Peyer's patch (tissue), 4 donors: Measurements from ENCODE around the gene EXOC4. TPM values are rescaled to one million over a fixed set of nuclear protein-coding genes. Genes with fewer than 3 reads are reported as not detected.

ENCODE experiments used
- DNase-seq, 3 donors: peaks; one replicate each; pipeline ENCODE4 v3.0.0-alpha.2; 2017 to 2019
- H3K27ac ChIP-seq, 4 donors: fragments of 200-600 bp; sonication (generic); one replicate each; pipeline ENCODE4 v1.5.1; 2016 to 2019
- H3K27me3 ChIP-seq, 2 donors: fragments of 200-600 bp; sonication (generic); one replicate each; pipeline ENCODE4 v1.5.1; 2019
- H3K36me3 ChIP-seq, 3 donors: fragments of 200-600 bp; sonication (generic); one replicate each; pipeline ENCODE4 v1.5.1; 2016 to 2019
- H3K4me1 ChIP-seq, 4 donors: fragments of 200-600 bp; sonication (generic); one replicate each; pipeline ENCODE4 v1.5.1; 2016 to 2019
- H3K4me3 ChIP-seq, 4 donors: fragments of 200-600 bp; sonication (generic); 1 replicate in 3 of 4; 2 replicates in 1 of 4; pipeline ENCODE4 v1.5.1; 2016 to 2019; ENCODE audit warnings: mild to moderate bottlenecking in 1 of 4
- H3K9me3 ChIP-seq, 4 donors: fragments of 200-600 bp; sonication (generic); one replicate each; pipeline ENCODE4 v1.5.1; 2016 to 2019; ENCODE audit warnings: mild to moderate bottlenecking in 1 of 4
- POLR2A ChIP-seq, 2 donors: fragments of 450-650 bp; IDR thresholded peaks; one replicate each; pipeline ENCODE4 v1.5.1; 2017; ENCODE audit warnings: antibody characterized with exemption in 2 of 2, mild to moderate bottlenecking in 2 of 2, moderate library complexity in 2 of 2
- total RNA-seq, 4 donors: library from RNA; depleted of rRNA; stranded (reverse); fragments of >200 nt; gene quantifications; one replicate each; pipeline ENCODE4 v1.1.0, GENCODE V29; 2016
- TF ChIP-seq, protein P1 (sequence below), 6 experiments: fragments of 450-650 bp in 4 of 6; fragments of 200-600 bp in 2 of 6; sonication (generic) in 1 of 6; IDR thresholded peaks; one replicate each; pipeline ENCODE4 v1.5.1; 2017 to 2019; ENCODE audit warnings: antibody characterized with exemption in 6 of 6, mild to moderate bottlenecking in 3 of 6, moderate library complexity in 1 of 6

EXOC4 gene
- total RNA-seq, 4 donors from 2014 or later, result 128 to 502 (median 141) TPM

DNA sequence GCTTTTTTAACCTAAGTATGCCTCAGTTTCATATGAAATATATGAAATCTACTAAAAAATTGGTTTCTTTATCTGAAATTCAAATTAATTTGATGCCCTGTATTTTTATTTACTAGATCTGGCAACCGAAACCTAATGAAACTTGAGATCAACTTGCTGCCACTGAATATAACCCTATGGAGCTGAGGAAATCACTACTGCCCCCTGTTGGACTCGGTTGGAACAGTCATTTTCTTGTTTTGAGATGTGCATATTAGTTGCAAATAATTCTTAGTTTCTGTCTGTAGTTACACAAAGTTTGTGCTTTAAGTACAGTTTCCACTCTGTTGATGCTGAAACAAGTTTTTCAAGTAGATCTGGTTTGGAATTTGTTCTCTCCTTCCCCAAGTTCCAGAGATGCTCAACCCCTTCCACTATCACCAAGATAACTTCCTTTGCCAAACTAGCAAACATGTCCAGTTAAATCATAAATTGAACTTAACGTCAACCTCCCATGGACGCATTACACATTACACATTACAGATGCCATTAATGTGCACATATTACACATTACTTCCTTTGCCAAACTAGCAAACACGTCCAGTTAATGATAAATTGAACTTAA, 22.2 kb upstream of the EXOC4 start:
- Histone ChIP-seq H3K27me3 (no peaks in the 10 kb centered on the region), H3K4me3 (no peak overlapping the region), H3K36me3 (no peaks in the 10 kb centered on the region), H3K9me3 (no peaks in the 10 kb centered on the region), H3K27ac (no peak overlapping the region), H3K4me1 (no peaks in the 10 kb centered on the region)
- DNase-seq, result peak in 1 of 3 donors; percentile 73
- TF ChIP-seq POLR2A (IDR thresholded peaks at IDR 0.05), result no peak
- TF ChIP-seq, protein P1, sequence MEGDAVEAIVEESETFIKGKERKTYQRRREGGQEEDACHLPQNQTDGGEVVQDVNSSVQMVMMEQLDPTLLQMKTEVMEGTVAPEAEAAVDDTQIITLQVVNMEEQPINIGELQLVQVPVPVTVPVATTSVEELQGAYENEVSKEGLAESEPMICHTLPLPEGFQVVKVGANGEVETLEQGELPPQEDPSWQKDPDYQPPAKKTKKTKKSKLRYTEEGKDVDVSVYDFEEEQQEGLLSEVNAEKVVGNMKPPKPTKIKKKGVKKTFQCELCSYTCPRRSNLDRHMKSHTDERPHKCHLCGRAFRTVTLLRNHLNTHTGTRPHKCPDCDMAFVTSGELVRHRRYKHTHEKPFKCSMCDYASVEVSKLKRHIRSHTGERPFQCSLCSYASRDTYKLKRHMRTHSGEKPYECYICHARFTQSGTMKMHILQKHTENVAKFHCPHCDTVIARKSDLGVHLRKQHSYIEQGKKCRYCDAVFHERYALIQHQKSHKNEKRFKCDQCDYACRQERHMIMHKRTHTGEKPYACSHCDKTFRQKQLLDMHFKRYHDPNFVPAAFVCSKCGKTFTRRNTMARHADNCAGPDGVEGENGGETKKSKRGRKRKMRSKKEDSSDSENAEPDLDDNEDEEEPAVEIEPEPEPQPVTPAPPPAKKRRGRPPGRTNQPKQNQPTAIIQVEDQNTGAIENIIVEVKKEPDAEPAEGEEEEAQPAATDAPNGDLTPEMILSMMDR (IDR thresholded peaks at IDR 0.05), result peak in 5 of 6 experiments; percentile 57 to 73 (median 70)

DNA sequence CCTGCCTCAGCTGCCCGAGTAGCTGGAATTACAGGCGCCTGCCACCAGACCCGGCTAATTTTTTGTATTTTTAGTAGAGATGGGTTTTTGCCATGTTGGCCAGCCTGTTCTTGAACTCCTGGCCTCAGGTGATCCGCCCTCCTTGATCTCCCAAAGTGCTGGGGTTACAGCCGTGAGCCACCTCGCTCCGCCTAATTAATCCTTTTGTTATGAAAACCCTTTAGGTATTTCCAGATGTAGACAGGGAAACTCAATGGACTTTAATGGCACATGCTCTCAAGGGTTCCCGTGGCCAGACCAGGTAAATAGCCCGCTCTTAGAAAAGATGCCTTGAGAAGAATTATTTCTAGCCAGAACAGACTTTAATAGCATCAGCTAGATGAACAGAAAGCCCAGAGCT, 19.7 kb upstream of the EXOC4 start:
- Histone ChIP-seq H3K9me3 (no peaks in the 10 kb centered on the region), H3K27ac (no peak overlapping the region), H3K27me3 (no peaks in the 10 kb centered on the region), H3K4me1 (no peaks in the 10 kb centered on the region), H3K4me3 (no peak overlapping the region), H3K36me3 (no peaks in the 10 kb centered on the region)
- DNase-seq, result no peak
- TF ChIP-seq POLR2A (IDR thresholded peaks at IDR 0.05), result no peak
- TF ChIP-seq, protein P1 (IDR thresholded peaks at IDR 0.05), result no peak

DNA sequence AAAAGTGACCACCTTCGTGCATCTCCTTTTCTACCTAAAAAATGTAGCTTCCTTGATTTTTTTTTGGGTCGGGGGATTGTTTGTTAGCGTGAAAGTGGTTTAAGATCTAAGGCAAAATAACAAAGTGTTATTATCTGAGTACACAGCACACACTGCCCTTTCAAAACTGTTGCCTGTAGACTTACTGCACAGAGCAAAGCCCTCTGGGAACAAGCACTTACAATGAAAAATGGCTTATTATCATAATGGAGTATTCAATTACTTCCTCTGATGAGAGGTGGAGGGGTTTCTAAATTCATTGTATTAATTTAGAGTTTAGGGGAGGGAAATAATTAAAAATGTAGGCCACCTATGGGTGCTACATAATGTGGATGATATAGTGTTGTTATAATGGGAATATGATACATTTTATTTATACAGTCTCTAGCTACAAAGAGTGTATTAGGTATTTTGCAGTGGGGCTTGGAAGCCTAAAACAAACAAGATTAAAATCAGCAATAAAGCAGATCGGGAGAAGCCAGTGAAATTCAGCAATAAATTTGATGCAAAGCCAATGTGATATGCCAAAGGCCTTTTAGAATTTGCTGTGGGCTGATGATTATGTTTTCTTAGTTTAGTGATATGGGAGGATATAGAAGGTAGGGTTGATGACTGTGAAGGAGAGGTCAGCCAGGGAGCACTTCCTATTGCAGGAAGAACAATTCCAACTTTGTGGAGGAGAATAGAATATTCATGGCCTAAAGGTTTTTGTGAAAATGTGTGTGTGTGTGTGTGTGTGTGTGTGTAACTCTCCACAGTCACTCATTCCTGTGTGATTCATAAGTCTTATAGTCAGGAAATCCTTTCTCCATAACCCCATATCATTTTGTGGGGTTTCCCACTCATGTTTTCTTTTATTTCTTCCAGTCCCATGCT, 17.7 kb upstream of the EXOC4 start:
- Histone ChIP-seq H3K27me3 (no peaks in the 10 kb centered on the region), H3K9me3 (no peaks in the 10 kb centered on the region)
- TF ChIP-seq POLR2A (IDR thresholded peaks at IDR 0.05), result no peak
- TF ChIP-seq, protein P1 (IDR thresholded peaks at IDR 0.05), result no peak

DNA sequence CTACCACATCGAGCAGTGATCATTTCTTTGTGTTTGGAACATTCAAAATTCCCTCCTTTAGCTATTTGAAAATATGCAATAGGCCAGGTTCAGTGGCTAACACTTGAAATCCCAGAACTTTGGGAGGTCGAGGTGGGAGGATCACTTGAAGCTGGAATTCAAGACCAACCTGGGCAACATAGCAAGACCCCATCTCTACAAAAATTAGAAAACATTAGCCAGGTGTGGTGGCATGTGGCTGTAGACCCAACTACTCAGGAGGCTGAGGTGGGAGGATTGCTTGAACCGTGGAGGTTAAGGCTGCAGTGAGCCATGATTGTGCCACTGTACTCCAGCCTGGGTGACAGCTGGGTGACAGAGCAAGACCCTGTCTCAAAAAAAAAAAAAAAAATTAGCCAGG, 15.3 kb upstream of the EXOC4 start:
- Histone ChIP-seq H3K27ac (no peak overlapping the region), H3K36me3 (no peaks in the 10 kb centered on the region), H3K9me3 (no peaks in the 10 kb centered on the region), H3K4me1 (no peaks in the 10 kb centered on the region), H3K27me3 (no peaks in the 10 kb centered on the region), H3K4me3 (no peak overlapping the region)
- TF ChIP-seq, protein P1 (IDR thresholded peaks at IDR 0.05), result no peak
- no peak for TF ChIP-seq POLR2A (IDR thresholded peaks at IDR 0.05)
- DNase-seq, result no peak

More for the DNA sequence above, 17.7 kb upstream of the EXOC4 start:
- H3K4me3 ChIP-seq, result no peak overlapping the region
- no peaks in the 10 kb centered on the region for H3K36me3 ChIP-seq
- H3K27ac ChIP-seq, result no peak overlapping the region
- H3K4me1 ChIP-seq, result no peaks in the 10 kb centered on the region
- DNase-seq, result no peak

DNA sequence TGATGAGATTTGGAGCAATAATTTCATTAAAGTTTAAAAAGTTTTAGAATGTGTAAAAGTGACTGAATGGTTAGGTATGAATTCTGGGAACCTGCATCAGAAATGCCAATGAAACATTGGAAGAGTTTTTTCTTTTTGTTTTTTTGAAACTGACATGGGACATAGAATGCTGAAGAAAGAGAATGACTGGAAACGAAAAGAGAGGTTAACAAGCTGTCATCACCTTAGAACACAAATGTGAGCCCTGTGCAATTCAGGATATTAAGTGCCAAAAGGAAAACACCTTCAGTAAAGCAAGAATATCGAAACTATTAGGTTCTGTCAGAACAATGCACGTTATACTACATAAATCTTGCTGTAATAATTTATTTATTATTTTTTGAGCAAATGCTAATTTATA, 12.6 kb upstream of the EXOC4 start:
- H3K9me3 ChIP-seq, result no peaks in the 10 kb centered on the region
- TF ChIP-seq, protein P1 (IDR thresholded peaks at IDR 0.05), result no peak
- no peak for TF ChIP-seq POLR2A (IDR thresholded peaks at IDR 0.05)
- H3K27ac ChIP-seq, result no peak overlapping the region
- no peaks in the 10 kb centered on the region for H3K4me1 ChIP-seq
- no peaks in the 10 kb centered on the region for H3K27me3 ChIP-seq
- H3K4me3 ChIP-seq, result no peak overlapping the region
- no peak for DNase-seq
- no peaks in the 10 kb centered on the region for H3K36me3 ChIP-seq
